ENCODE results near the gene KCND1. TPM values are rescaled to one million over a fixed set of nuclear protein-coding genes. Genes with fewer than 3 reads are reported as not detected.

The KCND1 gene
- total RNA-seq (0.64 and 0.87 TPM in 2 replicates), polyA plus RNA-seq (2.0 and 3.2 TPM in 2 replicates)

- Histone ChIP-seq H3K4me2 (peak within 1 kb of the TSS; percentile 80), H3K36me3 (replicated peaks; ENCODE audit: insufficient read depth, low read depth) (no peaks in the 10 kb centered on the region), H3K4me3 (no peak within 1 kb of the TSS), H3K4me1 (ENCODE audit: insufficient read depth) (no peaks in the 10 kb centered on the region), H2AFZ (no peak within 1 kb of the TSS), H3K27ac (peak within 1 kb of the TSS; percentile 5), H3K79me2 (no peaks in the 10 kb centered on the region), H4K20me1 (ENCODE audit: insufficient read depth, poor library complexity, severe bottlenecking) (no peaks in the 10 kb centered on the region), H3K9me2 (replicated peaks; ENCODE audit: insufficient read depth) (no peaks in the 10 kb centered on the region), H3K27me3 (no peaks in the 10 kb centered on the region), H3K9me3 (ENCODE audit: low read depth) (no peaks in the 10 kb centered on the region)
- 37% methylated on average over 14 of the region's 28 CpGs for WGBS (ENCODE audit: low lambda C conversion rate, missing lambda C conversion rate)
- peak; percentile 38 for DNase-seq (ENCODE audit: low spot score)
- TF ChIP-seq EZH2phosphoT487 (IDR thresholded peaks at IDR 0.05; ENCODE audit: low read depth, severe bottlenecking, unreplicated experiment) (no peak), CTCF (IDR thresholded peaks at IDR 0.05; ENCODE audit: poor library complexity) (no peak), EZH2 (IDR thresholded peaks at IDR 0.05; ENCODE audit: borderline replicate concordance) (no peak)
Measured at GRCh38 chrX:48971249-48972219, at the start of gene KCND1. Gene KCND1, minus strand, starts transcription at chrX:48971844. Its CDS starts 1,573 bp downstream, at chrX:48970271.

- Histone ChIP-seq H3K27ac (no peak overlapping the region), H3K27me3 (no peaks in the 10 kb centered on the region), H3K9me3 (ENCODE audit: low read depth) (no peaks in the 10 kb centered on the region), H4K20me1 (ENCODE audit: insufficient read depth, poor library complexity, severe bottlenecking) (no peaks in the 10 kb centered on the region), H3K4me3 (no peak overlapping the region), H2AFZ (no peak overlapping the region), H3K4me1 (ENCODE audit: insufficient read depth) (no peaks in the 10 kb centered on the region), H3K36me3 (replicated peaks; ENCODE audit: insufficient read depth, low read depth) (no peaks in the 10 kb centered on the region), H3K4me2 (no peak overlapping the region), H3K79me2 (no peaks in the 10 kb centered on the region), H3K9me2 (replicated peaks; ENCODE audit: insufficient read depth) (no peaks in the 10 kb centered on the region)
- DNase-seq (ENCODE audit: low spot score), result no peak
- WGBS (ENCODE audit: low lambda C conversion rate, missing lambda C conversion rate), result 80% methylated on average over 7 of the region's 7 CpGs
- no peak for TF ChIP-seq CTCF (IDR thresholded peaks at IDR 0.05; ENCODE audit: poor library complexity)
- TF ChIP-seq EZH2 (IDR thresholded peaks at IDR 0.05; ENCODE audit: borderline replicate concordance), result no peak
- TF ChIP-seq EZH2phosphoT487 (IDR thresholded peaks at IDR 0.05; ENCODE audit: low read depth, severe bottlenecking, unreplicated experiment), result no peak
Measured at GRCh38 chrX:49019599-49020249, 48.1 kb upstream of the KCND1 start.

GRCh38 chrX:49019050-49019449 is 47.4 kb upstream of the KCND1 start:
- H3K4me3 ChIP-seq, result no peak overlapping the region
- H3K9me3 ChIP-seq (ENCODE audit: low read depth), result no peaks in the 10 kb centered on the region
- H2AFZ ChIP-seq, result no peak overlapping the region
- no peak overlapping the region for H3K27ac ChIP-seq
- no peaks in the 10 kb centered on the region for H3K36me3 ChIP-seq (replicated peaks; ENCODE audit: insufficient read depth, low read depth)
- no peak for DNase-seq (ENCODE audit: low spot score)
- H3K9me2 ChIP-seq (replicated peaks; ENCODE audit: insufficient read depth), result no peaks in the 10 kb centered on the region
- no peaks in the 10 kb centered on the region for H3K4me1 ChIP-seq (ENCODE audit: insufficient read depth)
- no peaks in the 10 kb centered on the region for H4K20me1 ChIP-seq (ENCODE audit: insufficient read depth, poor library complexity, severe bottlenecking)
- TF ChIP-seq EZH2phosphoT487 (IDR thresholded peaks at IDR 0.05; ENCODE audit: low read depth, severe bottlenecking, unreplicated experiment) (no peak), CTCF (IDR thresholded peaks at IDR 0.05; ENCODE audit: poor library complexity) (no peak), EZH2 (IDR thresholded peaks at IDR 0.05; ENCODE audit: borderline replicate concordance) (no peak)
- no peak overlapping the region for H3K4me2 ChIP-seq
- H3K79me2 ChIP-seq, result no peaks in the 10 kb centered on the region
- 73% methylated on average over 2 of the region's 2 CpGs for WGBS (ENCODE audit: low lambda C conversion rate, missing lambda C conversion rate)
- no peaks in the 10 kb centered on the region for H3K27me3 ChIP-seq
